Tibial artery (tissue), 4 donors: Measurements from ENCODE around the gene COX7A1.

ENCODE experiments used
- DNase-seq, 2 donors: peaks; one replicate each; pipeline ENCODE4 v3.0.0-alpha.2; 2019
- H3K27ac ChIP-seq, 2 donors: fragments of 200-600 bp; sonication (generic) in 1 of 2; 1 replicate in 1 of 2; 2 replicates in 1 of 2; pipeline ENCODE4 v1.5.1; 2018 to 2019; ENCODE audit warnings: mild to moderate bottlenecking in 1 of 2
- H3K27me3 ChIP-seq, 2 donors: fragments of 200-600 bp; sonication (generic) in 1 of 2; one replicate each; pipeline versions ENCODE4 v1.5.1 to v1.6.0; 2016 to 2019
- H3K36me3 ChIP-seq, 3 donors: fragments of 200-600 bp; sonication (generic) in 2 of 3; one replicate each; pipeline ENCODE4 v1.5.1; 2016 to 2019; ENCODE audit warnings: mild to moderate bottlenecking in 2 of 3
- H3K4me1 ChIP-seq, 4 donors: fragments of 200-600 bp; sonication (generic) in 2 of 4; 1 replicate in 3 of 4; 2 replicates in 1 of 4; pipeline ENCODE4 v1.5.1; 2016 to 2019
- H3K4me3 ChIP-seq, 2 donors: fragments of 200-600 bp; sonication (generic) in 1 of 2; 1 replicate in 1 of 2; 2 replicates in 1 of 2; pipeline ENCODE4 v1.5.1; 2018 to 2019; ENCODE audit warnings: mild to moderate bottlenecking in 2 of 2
- H3K9me3 ChIP-seq, 3 donors: fragments of 200-600 bp; sonication (generic) in 1 of 3; one replicate each; pipeline ENCODE4 v1.5.1; 2016 to 2019
- CTCF ChIP-seq, 2 experiments: fragments of 200-600 bp in 1 of 2; fragments of 450-650 bp in 1 of 2; IDR thresholded peaks; one replicate each; pipeline ENCODE4 v1.5.1; 2017 to 2019; ENCODE audit warnings: antibody characterized with exemption in 2 of 2, mild to moderate bottlenecking in 1 of 2, moderate library complexity in 1 of 2
- intact Hi-C: fragments of 100-400 bp; cut with DNase I; formaldehyde crosslinking; loops from one replicate; pipeline ENCODE4 v1.15.0; 2023; ENCODE audit warnings: low total_unique reads

Gene COX7A1

GRCh38 chr19:36149673-36150406 lies 2.4 kb downstream of the COX7A1 start:
- H3K4me3 ChIP-seq: no peak overlapping the region
- peaks cover 48 to 65% (median 52%) of the 10 kb centered on the region in 3 donors for H3K36me3 ChIP-seq
- H3K4me1 ChIP-seq: peaks cover 0 to 30% (median 23%) of the 10 kb centered on the region in 4 donors
- DNase-seq: no peak
- no peaks in the 10 kb centered on the region for H3K9me3 ChIP-seq
- intact Hi-C loops: loop anchor here (10.0 kb wide), 1 partner anchor 155 kb away; the partner anchor contains the start of gene SDHAF1
- H3K27ac ChIP-seq: peak overlapping the region; percentile 99 to 100
- no peak for TF ChIP-seq CTCF (IDR thresholded peaks at IDR 0.05)
- H3K27me3 ChIP-seq: no peaks in the 10 kb centered on the region

- Histone ChIP-seq H3K27ac (no peak overlapping the region), H3K4me1 (peaks cover 0 to 10% (median 9%) of the 10 kb centered on the region in 4 donors), H3K36me3 (peaks cover 66 to 78% (median 67%) of the 10 kb centered on the region in 3 donors), H3K27me3 (no peaks in the 10 kb centered on the region), H3K9me3 (no peaks in the 10 kb centered on the region), H3K4me3 (no peak overlapping the region)
- DNase-seq: no peak
- TF ChIP-seq CTCF (IDR thresholded peaks at IDR 0.05): no peak
- intact Hi-C loops: no loop called here
Observed at GRCh38 chr19:36144624-36145023, 7.6 kb downstream of the COX7A1 start.

GRCh38 chr19:36142496-36142895 lies 9.8 kb downstream of the COX7A1 start:
- Histone ChIP-seq H3K36me3 (peaks cover 48 to 57% (median 54%) of the 10 kb centered on the region in 3 donors), H3K4me3 (no peak overlapping the region), H3K4me1 (peaks cover 0 to 17% (median 13%) of the 10 kb centered on the region in 4 donors), H3K9me3 (no peaks in the 10 kb centered on the region), H3K27ac (peak overlapping the region; percentile 99 to 100), H3K27me3 (no peaks in the 10 kb centered on the region)
- intact Hi-C loops: no loop called here
- no peak for TF ChIP-seq CTCF (IDR thresholded peaks at IDR 0.05)
- DNase-seq: no peak

- no peak for TF ChIP-seq CTCF (IDR thresholded peaks at IDR 0.05)
- Histone ChIP-seq H3K9me3 (no peaks in the 10 kb centered on the region), H3K4me1 (peaks cover 0 to 22% (median 17%) of the 10 kb centered on the region in 4 donors), H3K27ac (peak overlapping the region; percentile 99 to 100), H3K36me3 (peaks cover 44 to 52% (median 49%) of the 10 kb centered on the region in 3 donors), H3K4me3 (no peak overlapping the region), H3K27me3 (no peaks in the 10 kb centered on the region)
- intact Hi-C loops: no loop called here
- no peak for DNase-seq
Observed at GRCh38 chr19:36142046-36142445, 10.2 kb downstream of the COX7A1 start.

GRCh38 chr19:36141039-36141927 lies 11.0 kb downstream of the COX7A1 start:
- peaks cover 0 to 30% (median 25%) of the 10 kb centered on the region in 4 donors for H3K4me1 ChIP-seq
- TF ChIP-seq CTCF (IDR thresholded peaks at IDR 0.05): no peak
- no peaks in the 10 kb centered on the region for H3K27me3 ChIP-seq
- no peaks in the 10 kb centered on the region for H3K9me3 ChIP-seq
- peak overlapping the region; percentile 94 to 95 for H3K4me3 ChIP-seq
- H3K36me3 ChIP-seq: peaks cover 36 to 45% (median 42%) of the 10 kb centered on the region in 3 donors
- DNase-seq: peak; percentile 87 to 94
- intact Hi-C loops: no loop called here
- H3K27ac ChIP-seq: peak overlapping the region; percentile 99 to 100
